GM03348 (cell line): Measurements from ENCODE around the gene MOG.

ENCODE experiments used
- DNase-seq: peaks from one replicate; pipeline ENCODE4 v3.0.0; 2012; ENCODE audit warnings: low spot score

The MOG gene

DNA sequence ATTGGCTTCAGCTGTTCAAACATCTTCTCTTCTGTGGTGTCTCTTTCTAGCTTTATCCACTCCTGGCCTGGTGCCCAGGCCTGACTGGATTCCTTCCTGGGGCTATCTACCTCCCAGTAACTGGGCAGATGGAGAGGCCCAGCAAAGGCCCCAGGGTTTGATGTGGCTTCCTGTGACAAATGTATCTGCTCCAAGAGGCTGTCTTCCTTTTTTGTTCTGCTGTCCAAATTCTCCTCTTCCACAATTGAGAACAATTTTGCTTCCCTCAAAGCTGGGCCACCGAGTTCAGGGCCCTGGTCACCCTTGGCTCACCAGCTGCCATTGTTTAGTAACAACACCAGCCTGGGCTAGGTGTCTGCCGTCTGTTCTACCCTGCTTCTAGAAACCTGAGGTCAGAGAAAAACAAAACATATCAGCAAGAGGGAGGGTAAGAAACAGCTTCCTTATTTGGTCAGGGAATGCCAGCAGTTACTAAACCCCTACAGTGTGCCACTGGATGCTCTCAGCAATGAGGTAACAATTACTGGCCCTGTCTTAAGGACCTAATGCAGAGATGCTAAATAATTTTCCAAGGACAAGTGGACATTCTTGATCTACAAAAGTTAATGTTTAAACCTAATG, 20.2 kb downstream of the MOG start:
- no peak for DNase-seq

- DNase-seq, result no peak
Observed at GRCh38 chr6:29678114-29678513, 21.2 kb downstream of the MOG start.

GRCh38 chr6:29679962-29680361, 23.1 kb downstream of the MOG start:
- DNase-seq, result no peak

GRCh38 chr6:29680416-29680815, 23.5 kb downstream of the MOG start:
- DNase-seq, result no peak

- no peak for DNase-seq
Observed at GRCh38 chr6:29680904-29681303, 24.0 kb downstream of the MOG start, which contains the start of gene ZFP57. TSS of gene ZFP57 (minus strand) at chr6:29681152. CDS start at chr6:29677003, 4,149 bp downstream.

DNA sequence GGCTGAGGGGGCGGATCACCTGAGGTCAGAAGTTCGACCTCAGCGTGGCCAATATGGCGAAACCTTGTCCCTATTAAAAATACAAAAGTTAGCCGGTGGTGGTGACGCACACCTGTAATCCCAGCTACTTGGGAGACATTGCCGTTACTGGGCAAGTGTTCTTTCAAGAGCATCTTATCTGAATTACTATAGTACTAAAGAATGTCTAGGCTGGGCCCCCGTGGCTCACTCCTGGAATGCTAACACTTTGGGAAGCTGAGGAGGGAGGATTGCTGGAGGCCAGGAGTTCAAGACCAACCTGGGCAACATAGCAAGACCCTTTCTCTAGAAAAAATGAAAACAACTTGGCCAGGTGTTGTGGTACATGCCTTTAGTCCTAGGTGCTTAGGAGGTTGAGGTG, 24.9 kb downstream of the MOG start:
- DNase-seq, result no peak

DNA sequence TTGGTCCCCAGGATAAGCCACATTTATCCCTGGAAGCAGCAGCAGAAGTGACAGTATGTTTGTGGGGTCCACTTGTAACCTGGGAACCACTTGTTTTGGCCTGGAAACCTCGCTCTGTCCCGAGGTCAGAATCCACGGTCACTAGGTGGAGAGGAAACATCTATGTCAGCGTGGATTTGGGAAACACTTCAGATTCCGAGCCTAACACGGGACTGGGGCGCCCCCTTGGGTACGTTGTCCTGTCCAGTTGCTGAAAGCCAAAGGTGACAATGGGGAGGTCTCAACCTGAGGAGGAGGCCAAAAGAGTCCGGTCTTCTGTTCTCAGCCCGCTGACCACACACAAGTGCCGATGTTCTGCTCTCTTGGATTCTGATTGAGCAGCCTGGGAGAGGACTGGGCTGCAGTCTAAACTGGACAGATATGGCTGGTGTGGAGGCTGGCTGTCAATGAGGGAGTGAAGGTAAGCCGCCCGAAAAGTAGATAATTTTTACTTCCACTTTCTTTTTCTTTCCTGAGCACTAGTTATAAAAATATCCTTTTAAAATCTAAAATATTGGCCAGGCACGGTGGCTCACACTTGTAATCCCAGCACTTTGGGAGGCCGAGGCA, 28.9 kb downstream of the MOG start:
- DNase-seq, result no peak

- DNase-seq, result no peak
Observed at GRCh38 chr6:29694637-29695036, 37.7 kb downstream of the MOG start.

DNA sequence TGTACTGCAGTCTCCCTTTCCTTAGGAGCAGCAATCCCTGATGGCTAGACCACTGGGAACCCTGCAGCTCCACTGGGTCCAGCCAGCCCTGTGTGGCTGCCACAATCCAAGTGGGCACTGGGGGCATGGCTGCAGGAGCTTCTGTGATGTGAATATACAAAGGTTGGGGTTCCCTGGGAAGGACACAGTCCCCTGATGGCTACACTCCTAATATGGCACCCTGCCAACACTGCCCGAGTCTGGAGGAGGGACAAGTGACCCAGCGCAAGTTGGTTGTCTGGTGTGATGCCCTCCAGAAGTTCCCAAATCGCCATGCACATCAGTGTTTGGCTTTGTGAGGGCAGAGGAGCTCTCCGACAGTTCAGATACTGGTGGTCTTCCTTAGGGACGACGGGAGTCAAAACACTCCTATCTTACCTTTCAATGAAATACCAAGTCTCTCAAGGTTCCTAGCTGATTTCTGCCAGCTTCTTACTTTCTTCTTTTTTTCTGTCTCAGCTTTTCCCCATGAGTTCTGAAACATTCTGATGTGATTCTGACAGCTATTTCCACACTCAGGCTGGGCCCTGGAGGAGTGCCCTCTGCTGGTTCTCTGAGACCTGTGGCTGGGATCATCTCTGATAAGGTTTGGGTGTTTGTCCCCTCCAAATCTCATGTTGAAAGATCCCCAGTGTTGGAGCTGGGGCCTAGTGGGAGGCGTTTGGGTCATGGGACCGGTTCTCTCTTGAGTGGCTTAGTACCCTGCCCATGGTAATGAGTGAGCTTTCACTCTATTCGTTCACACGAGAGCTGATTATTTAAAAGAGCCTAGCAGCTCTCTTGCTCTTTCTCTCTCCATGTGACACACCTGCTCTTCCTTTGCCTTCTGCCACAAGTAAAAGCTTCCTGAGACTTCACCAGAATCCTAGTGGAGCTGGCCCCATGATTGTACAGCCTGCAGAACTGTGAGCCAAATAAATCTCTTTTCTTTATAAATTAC, 39.5 kb downstream of the MOG start:
- DNase-seq, result peak; percentile 37

GRCh38 chr6:29702519-29703103, 45.7 kb downstream of the MOG start:
- DNase-seq, result peak; percentile 37

- DNase-seq, result peak; percentile 78
Observed at GRCh38 chr6:29705389-29706231, 48.7 kb downstream of the MOG start.

DNA sequence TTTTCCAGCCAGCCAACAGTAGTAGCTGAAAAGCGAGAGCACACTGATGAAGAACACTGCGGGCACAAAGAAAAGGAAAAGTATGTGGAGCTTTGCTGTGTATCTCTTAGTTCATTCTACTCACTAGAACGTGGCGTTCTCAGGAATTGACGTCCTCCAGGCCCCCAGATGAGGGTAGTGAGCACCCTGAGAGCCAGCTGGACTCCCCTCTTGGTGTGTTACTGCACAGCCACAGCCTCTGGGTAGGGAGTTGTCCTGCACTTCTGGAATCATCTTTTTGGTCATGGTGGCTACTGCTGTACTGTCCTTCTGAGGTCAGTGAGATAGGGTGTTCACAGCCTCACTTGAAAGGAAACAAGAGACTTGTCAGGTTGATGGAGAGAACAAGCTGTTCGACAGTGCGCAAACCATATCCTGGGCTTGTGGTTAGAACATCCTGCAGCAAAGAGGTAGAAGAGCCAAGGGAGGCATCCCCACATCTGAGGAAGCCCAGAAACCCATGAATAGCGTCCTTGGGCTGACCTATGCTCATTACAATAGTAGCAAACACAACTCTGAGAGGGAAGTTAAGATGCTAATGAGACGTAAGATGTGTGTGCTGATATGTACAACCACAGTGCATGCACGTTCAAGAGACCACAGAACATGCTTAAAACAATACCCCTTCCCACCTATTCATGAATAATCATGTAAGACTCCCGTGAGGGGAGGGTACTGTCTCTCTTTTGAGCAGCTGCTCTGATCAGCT, 51.7 kb downstream of the MOG start:
- no peak for DNase-seq

DNA sequence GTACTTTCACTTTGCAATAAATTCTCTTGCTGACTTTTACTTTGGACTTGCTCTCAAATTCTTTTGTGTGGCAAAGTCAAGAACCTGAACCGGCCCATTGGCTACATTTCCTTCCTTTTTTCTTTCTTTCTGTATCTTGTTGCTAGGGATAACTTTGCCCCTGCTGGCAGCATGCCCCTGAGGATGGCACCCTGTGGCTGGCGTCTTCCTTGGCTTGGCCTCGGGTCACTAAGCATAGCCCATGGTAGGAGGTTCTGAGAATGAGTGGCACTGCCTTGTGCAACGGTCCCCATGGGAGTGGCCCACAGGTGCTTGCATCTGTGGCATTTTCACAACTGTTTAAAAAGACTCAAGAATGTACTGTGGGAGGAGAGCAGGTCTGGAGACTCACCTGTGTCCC, 52.3 kb downstream of the MOG start:
- DNase-seq, result no peak

GRCh38 chr6:29710281-29710941, 53.5 kb downstream of the MOG start:
- no peak for DNase-seq

DNA sequence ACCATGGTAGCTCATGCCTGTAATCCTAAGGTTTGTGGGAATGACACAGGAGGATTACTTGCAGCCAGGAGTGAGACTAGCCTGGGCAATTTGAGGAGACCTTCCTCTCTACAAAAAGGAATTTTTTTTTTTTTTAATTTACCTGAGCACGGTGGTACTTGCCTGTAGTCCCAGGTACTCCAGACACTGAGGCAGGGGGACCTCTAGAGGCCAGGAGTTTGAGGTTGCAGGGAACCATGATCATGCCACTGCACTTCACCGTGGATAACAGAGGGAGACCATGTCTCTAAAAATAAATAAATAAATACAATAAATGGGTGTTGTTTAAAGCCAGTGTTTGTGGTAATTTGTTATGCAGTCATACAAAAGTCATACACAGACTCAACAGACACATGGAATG, 64.0 kb downstream of the MOG start:
- DNase-seq, result no peak
